GM23338 (cell line): ENCODE results near the gene TAS2R41. TPM values are rescaled to one million over a fixed set of nuclear protein-coding genes. Genes with fewer than 3 reads are reported as not detected.

ENCODE experiments used
- ATAC-seq: fragments of 200-7000 bp; cut with Tn5 transposase; 3 replicates; pipeline ENCODE4 v1.9.1; 2020
- DNase-seq: peaks from one replicate; pipeline ENCODE4 v3.0.0-alpha.2; 2015; ENCODE audit warnings: low spot score
- H2AFZ ChIP-seq: fragments of 200-600 bp; sonication (generic); 2 replicates; pipeline ENCODE4 v1.8.0; 2016; ENCODE audit warnings: antibody characterized with exemption, mild to moderate bottlenecking, moderate library complexity
- H3F3A ChIP-seq: fragments of 200-600 bp; sonication (generic); replicated peaks from 2 replicates; pipeline ENCODE4 v1.8.0; 2017; ENCODE audit warnings: antibody characterized with exemption, mixed run types, low read depth
- H3K27ac ChIP-seq: fragments of 200-600 bp; sonication (generic); 2 replicates; pipeline ENCODE4 v1.6.1; 2016; ENCODE audit warnings: low read depth
- H3K27me3 ChIP-seq: fragments of 200-600 bp; sonication (generic); 2 replicates; pipeline ENCODE4 v1.8.0; 2016; ENCODE audit warnings: mild to moderate bottlenecking, mixed run types, moderate library complexity; ENCODE audit not compliant: insufficient read depth
- H3K36me3 ChIP-seq: fragments of 200-600 bp; sonication (generic); 2 replicates; pipeline ENCODE4 v1.8.0; 2016; ENCODE audit warnings: mild to moderate bottlenecking; ENCODE audit not compliant: insufficient read depth
- H3K4me1 ChIP-seq: fragments of 200-600 bp; sonication (generic); 2 replicates; pipeline ENCODE4 v1.8.0; 2016; ENCODE audit warnings: mild to moderate bottlenecking, moderate library complexity; ENCODE audit not compliant: insufficient read depth
- H3K4me2 ChIP-seq: fragments of 200-600 bp; sonication (generic); 2 replicates; pipeline ENCODE4 v1.7.1; 2017; ENCODE audit warnings: mixed run types
- H3K4me3 ChIP-seq: fragments of 200-600 bp; sonication (generic); 2 replicates; pipeline ENCODE4 v1.6.1; 2016; ENCODE audit warnings: mixed run types
- H3K79me2 ChIP-seq: fragments of 200-600 bp; sonication (generic); replicated peaks from 2 replicates; pipeline ENCODE4 v1.8.0; 2017; ENCODE audit warnings: mild to moderate bottlenecking; ENCODE audit not compliant: insufficient read depth
- H3K9me2 ChIP-seq: fragments of 200-600 bp; sonication (generic); 2 replicates; pipeline ENCODE4 v1.8.0; 2017; ENCODE audit not compliant: insufficient read depth
- H4K20me1 ChIP-seq: fragments of 200-600 bp; sonication (generic); replicated peaks from 2 replicates; pipeline ENCODE4 v1.8.0; 2017; ENCODE audit warnings: mild to moderate bottlenecking; ENCODE audit not compliant: insufficient read depth
- H3K27ac Mint-ChIP-seq: 2 replicates; pipeline ENCODE4 v1.8.0; 2020; ENCODE audit warnings: inconsistent platforms, mild to moderate bottlenecking, moderate library complexity, mixed read lengths
- H3K27me3 Mint-ChIP-seq: 3 replicates; pipeline ENCODE4 v1.8.0; 2022; ENCODE audit warnings: low read depth, mild to moderate bottlenecking, moderate library complexity, mixed read lengths, inconsistent platforms; ENCODE audit not compliant: insufficient read depth, poor library complexity
- H3K36me3 Mint-ChIP-seq: 3 replicates; pipeline ENCODE4 v1.8.0; 2021; ENCODE audit warnings: low read depth, mild to moderate bottlenecking, inconsistent platforms, moderate library complexity, mixed read lengths
- H3K4me1 Mint-ChIP-seq: 3 replicates; pipeline ENCODE4 v1.8.0; 2020; ENCODE audit warnings: mild to moderate bottlenecking, inconsistent platforms, mixed read lengths
- H3K4me3 Mint-ChIP-seq: 3 replicates; pipeline ENCODE4 v1.8.0; 2021; ENCODE audit warnings: moderate library complexity, mild to moderate bottlenecking, inconsistent platforms, mixed read lengths
- H3K9me3 Mint-ChIP-seq: 3 replicates; pipeline ENCODE4 v1.8.0; 2020; ENCODE audit warnings: moderate library complexity, mild to moderate bottlenecking, inconsistent platforms, mixed read lengths
- CREB1 ChIP-seq: fragments of 250-450 bp; sonication (Bioruptor Pico); IDR thresholded peaks from 2 replicates; pipeline ENCODE4 v1.5.0; 2020; ENCODE audit warnings: low read depth, mild to moderate bottlenecking, moderate library complexity
- EZH2 ChIP-seq: fragments of 200-600 bp; sonication (generic); IDR thresholded peaks from one replicate; pipeline ENCODE4 v1.8.0; 2017; ENCODE audit warnings: antibody characterized with exemption, mild to moderate bottlenecking, low read depth; ENCODE audit not compliant: unreplicated experiment
- EZH2phosphoT487 ChIP-seq: fragments of 200-600 bp; sonication (generic); IDR thresholded peaks from one replicate; pipeline ENCODE4 v1.8.1; 2018; ENCODE audit warnings: antibody characterized with exemption; ENCODE audit not compliant: unreplicated experiment
- JUNB ChIP-seq: IDR thresholded peaks from one replicate; pipeline ENCODE4 v1.6.1; 2016; ENCODE audit warnings: antibody characterized with exemption; ENCODE audit not compliant: unreplicated experiment
- NANOG ChIP-seq: IDR thresholded peaks from 2 replicates; pipeline ENCODE4 v1.6.1; 2016; ENCODE audit warnings: antibody characterized with exemption, borderline replicate concordance
- POLR2AphosphoS5 ChIP-seq: IDR thresholded peaks from 2 replicates; pipeline ENCODE4 v1.6.1; 2016; ENCODE audit warnings: antibody characterized with exemption, low read depth
- REST ChIP-seq: IDR thresholded peaks from one replicate; pipeline ENCODE4 v1.6.1; 2018; ENCODE audit warnings: antibody characterized with exemption; ENCODE audit not compliant: unreplicated experiment
- STAT1 ChIP-seq: IDR thresholded peaks from one replicate; pipeline ENCODE4 v1.6.1; 2016; ENCODE audit warnings: antibody characterized with exemption; ENCODE audit not compliant: unreplicated experiment
- ZNF114 ChIP-seq: fragments of 250-450 bp; sonication (Bioruptor Pico); IDR thresholded peaks from 2 replicates; pipeline ENCODE4 v1.5.0; 2020; ENCODE audit warnings: mild to moderate bottlenecking, moderate library complexity
- ZNF331 ChIP-seq: fragments of 250-450 bp; sonication (Bioruptor Pico); IDR thresholded peaks from 2 replicates; pipeline ENCODE4 v1.5.0; 2020; ENCODE audit warnings: low read depth, mild to moderate bottlenecking, moderate library complexity
- polyA plus RNA-seq: library from polyadenylated mRNA; unstranded; fragments of >200 nt; fragmentation: Nextera tagmentation; extraction: Ambion mirVana; gene quantifications from 2 replicates; pipeline ENCODE4 v1.2.1, GENCODE V29; 2016
- total RNA-seq: library from RNA; depleted of rRNA; stranded (reverse); fragments of >200 nt; shearing (Covaris generic); gene quantifications from 2 replicates; pipeline ENCODE4 v1.2.3, GENCODE V29; 2014
- TF ChIP-seq, protein P1 (sequence below), 2 experiments: fragments of 200-600 bp in 1 of 2; sonication (generic) in 1 of 2; conservative IDR thresholded peaks; 2 replicates each; pipeline versions ENCODE4 v1.5.1 to v1.6.1; 2016 to 2017; ENCODE audit warnings: antibody characterized with exemption in 2 of 2, low read depth in 2 of 2, mild to moderate bottlenecking in 2 of 2, moderate library complexity in 1 of 2
- TF ChIP-seq, protein P2 (sequence below): fragments of 250-450 bp; sonication (Bioruptor Pico); IDR thresholded peaks from 2 replicates; pipeline ENCODE4 v1.5.0; 2020; ENCODE audit warnings: mild to moderate bottlenecking, moderate library complexity
- TF ChIP-seq, protein P3 (sequence below): IDR thresholded peaks from 2 replicates; pipeline ENCODE4 v1.6.1; 2016; ENCODE audit warnings: antibody characterized with exemption

The TAS2R41 gene
- total and polyA plus RNA-seq, 2 experiments from 2014 or later = 1.2 TPM; not detected in 1

GRCh38 chr7:143455942-143456341, 21.7 kb upstream of the TAS2R41 start:
- Mint-ChIP-seq H3K27me3 (peaks cover 4% of the 10 kb centered on the region), H3K27ac (no peak overlapping the region), H3K4me1 (peaks cover 5% of the 10 kb centered on the region; the same call in 2 of the 3 replicates), H3K4me3 (no peak overlapping the region), H3K9me3 (peaks cover 4% of the 10 kb centered on the region; the same call in 2 of the 3 replicates), H3K36me3 (peaks cover 5% of the 10 kb centered on the region; the same call in 2 of the 3 replicates)
- Histone ChIP-seq H3K27ac (no peak overlapping the region), H4K20me1 (no peaks in the 10 kb centered on the region), H3K36me3 (no peaks in the 10 kb centered on the region), H3K79me2 (no peaks in the 10 kb centered on the region), H2AFZ (no peak overlapping the region), H3K4me1 (no peaks in the 10 kb centered on the region; the same call in 1 of the 2 replicates), H3K27me3 (no peaks in the 10 kb centered on the region), H3K4me3 (no peak overlapping the region), H3K4me2 (no peak overlapping the region), H3F3A (no peaks in the 10 kb centered on the region), H3K9me2 (no peaks in the 10 kb centered on the region; the same call in 1 of the 2 replicates)
- DNase-seq (no peak), ATAC-seq (no peak)
- TF ChIP-seq, protein P1, sequence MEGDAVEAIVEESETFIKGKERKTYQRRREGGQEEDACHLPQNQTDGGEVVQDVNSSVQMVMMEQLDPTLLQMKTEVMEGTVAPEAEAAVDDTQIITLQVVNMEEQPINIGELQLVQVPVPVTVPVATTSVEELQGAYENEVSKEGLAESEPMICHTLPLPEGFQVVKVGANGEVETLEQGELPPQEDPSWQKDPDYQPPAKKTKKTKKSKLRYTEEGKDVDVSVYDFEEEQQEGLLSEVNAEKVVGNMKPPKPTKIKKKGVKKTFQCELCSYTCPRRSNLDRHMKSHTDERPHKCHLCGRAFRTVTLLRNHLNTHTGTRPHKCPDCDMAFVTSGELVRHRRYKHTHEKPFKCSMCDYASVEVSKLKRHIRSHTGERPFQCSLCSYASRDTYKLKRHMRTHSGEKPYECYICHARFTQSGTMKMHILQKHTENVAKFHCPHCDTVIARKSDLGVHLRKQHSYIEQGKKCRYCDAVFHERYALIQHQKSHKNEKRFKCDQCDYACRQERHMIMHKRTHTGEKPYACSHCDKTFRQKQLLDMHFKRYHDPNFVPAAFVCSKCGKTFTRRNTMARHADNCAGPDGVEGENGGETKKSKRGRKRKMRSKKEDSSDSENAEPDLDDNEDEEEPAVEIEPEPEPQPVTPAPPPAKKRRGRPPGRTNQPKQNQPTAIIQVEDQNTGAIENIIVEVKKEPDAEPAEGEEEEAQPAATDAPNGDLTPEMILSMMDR (conservative IDR thresholded peaks at IDR 0.05; ENCODE audit: low read depth in 2 of 2) = no peak
- TF ChIP-seq ZNF114 (CRISPR knock-in tag) (no peak), EZH2phosphoT487 (no peak), JUNB (no peak), CREB1 (no peak), NANOG (no peak), REST (no peak), EZH2 (no peak), STAT1 (no peak), POLR2AphosphoS5 (no peak), ZNF331 (CRISPR knock-in tag) (no peak)
- TF ChIP-seq, protein P2, sequence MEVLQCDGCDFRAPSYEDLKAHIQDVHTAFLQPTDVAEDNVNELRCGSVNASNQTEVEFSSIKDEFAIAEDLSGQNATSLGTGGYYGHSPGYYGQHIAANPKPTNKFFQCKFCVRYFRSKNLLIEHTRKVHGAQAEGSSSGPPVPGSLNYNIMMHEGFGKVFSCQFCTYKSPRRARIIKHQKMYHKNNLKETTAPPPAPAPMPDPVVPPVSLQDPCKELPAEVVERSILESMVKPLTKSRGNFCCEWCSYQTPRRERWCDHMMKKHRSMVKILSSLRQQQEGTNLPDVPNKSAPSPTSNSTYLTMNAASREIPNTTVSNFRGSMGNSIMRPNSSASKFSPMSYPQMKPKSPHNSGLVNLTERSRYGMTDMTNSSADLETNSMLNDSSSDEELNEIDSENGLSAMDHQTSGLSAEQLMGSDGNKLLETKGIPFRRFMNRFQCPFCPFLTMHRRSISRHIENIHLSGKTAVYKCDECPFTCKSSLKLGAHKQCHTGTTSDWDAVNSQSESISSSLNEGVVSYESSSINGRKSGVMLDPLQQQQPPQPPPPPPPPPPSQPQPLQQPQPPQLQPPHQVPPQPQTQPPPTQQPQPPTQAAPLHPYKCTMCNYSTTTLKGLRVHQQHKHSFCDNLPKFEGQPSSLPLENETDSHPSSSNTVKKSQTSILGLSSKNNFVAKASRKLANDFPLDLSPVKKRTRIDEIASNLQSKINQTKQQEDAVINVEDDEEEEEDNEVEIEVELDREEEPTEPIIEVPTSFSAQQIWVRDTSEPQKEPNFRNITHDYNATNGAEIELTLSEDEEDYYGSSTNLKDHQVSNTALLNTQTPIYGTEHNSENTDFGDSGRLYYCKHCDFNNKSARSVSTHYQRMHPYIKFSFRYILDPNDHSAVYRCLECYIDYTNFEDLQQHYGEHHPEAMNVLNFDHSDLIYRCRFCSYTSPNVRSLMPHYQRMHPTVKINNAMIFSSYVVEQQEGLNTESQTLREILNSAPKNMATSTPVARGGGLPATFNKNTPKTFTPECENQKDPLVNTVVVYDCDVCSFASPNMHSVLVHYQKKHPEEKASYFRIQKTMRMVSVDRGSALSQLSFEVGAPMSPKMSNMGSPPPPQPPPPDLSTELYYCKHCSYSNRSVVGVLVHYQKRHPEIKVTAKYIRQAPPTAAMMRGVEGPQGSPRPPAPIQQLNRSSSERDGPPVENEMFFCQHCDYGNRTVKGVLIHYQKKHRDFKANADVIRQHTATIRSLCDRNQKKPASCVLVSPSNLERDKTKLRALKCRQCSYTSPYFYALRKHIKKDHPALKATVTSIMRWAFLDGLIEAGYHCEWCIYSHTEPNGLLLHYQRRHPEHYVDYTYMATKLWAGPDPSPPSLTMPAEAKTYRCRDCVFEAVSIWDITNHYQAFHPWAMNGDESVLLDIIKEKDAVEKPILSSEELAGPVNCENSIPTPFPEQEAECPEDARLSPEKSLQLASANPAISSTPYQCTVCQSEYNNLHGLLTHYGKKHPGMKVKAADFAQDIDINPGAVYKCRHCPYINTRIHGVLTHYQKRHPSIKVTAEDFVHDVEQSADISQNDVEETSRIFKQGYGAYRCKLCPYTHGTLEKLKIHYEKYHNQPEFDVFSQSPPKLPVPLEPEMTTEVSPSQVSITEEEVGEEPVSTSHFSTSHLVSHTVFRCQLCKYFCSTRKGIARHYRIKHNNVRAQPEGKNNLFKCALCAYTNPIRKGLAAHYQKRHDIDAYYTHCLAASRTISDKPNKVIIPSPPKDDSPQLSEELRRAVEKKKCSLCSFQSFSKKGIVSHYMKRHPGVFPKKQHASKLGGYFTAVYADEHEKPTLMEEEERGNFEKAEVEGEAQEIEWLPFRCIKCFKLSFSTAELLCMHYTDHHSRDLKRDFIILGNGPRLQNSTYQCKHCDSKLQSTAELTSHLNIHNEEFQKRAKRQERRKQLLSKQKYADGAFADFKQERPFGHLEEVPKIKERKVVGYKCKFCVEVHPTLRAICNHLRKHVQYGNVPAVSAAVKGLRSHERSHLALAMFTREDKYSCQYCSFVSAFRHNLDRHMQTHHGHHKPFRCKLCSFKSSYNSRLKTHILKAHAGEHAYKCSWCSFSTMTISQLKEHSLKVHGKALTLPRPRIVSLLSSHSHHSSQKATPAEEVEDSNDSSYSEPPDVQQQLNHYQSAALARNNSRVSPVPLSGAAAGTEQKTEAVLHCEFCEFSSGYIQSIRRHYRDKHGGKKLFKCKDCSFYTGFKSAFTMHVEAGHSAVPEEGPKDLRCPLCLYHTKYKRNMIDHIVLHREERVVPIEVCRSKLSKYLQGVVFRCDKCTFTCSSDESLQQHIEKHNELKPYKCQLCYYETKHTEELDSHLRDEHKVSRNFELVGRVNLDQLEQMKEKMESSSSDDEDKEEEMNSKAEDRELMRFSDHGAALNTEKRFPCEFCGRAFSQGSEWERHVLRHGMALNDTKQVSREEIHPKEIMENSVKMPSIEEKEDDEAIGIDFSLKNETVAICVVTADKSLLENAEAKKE (CRISPR knock-in tag) = no peak
- TF ChIP-seq, protein P3, sequence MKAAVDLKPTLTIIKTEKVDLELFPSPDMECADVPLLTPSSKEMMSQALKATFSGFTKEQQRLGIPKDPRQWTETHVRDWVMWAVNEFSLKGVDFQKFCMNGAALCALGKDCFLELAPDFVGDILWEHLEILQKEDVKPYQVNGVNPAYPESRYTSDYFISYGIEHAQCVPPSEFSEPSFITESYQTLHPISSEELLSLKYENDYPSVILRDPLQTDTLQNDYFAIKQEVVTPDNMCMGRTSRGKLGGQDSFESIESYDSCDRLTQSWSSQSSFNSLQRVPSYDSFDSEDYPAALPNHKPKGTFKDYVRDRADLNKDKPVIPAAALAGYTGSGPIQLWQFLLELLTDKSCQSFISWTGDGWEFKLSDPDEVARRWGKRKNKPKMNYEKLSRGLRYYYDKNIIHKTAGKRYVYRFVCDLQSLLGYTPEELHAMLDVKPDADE = no peak
